GM12878 (cell line): ENCODE measurements around the gene IDI1.

Experiments
- CREM ChIP-seq: IDR thresholded peaks from 2 replicates; pipeline ENCODE4 v1.6.1; 2014; ENCODE audit warnings: antibody characterized with exemption, low read depth
- EZH2 ChIP-seq: IDR thresholded peaks from 2 replicates; pipeline ENCODE4 v1.6.1; 2012; ENCODE audit warnings: low read depth, mild to moderate bottlenecking, control low read depth, inconsistent platforms, low read length, borderline replicate concordance; ENCODE audit not compliant: control insufficient read depth

- TF ChIP-seq EZH2 (no peak), CREM (no peak)
Observed at GRCh38 chr10:1054684-1055083, 5.8 kb upstream of the IDI1 start.
